Endothelial cell of umbilical vein (primary cell): ENCODE data around the gene PEMT. TPM values are rescaled to one million over a fixed set of nuclear protein-coding genes. Genes with fewer than 3 reads are reported as not detected.

Experiments used
- BruUV-seq: library from RNA; stranded (reverse); fragments of 400-500 nt; replicated peaks from 2 replicates; lab custom pipeline; 2021; lab: Mats Ljungman, UMichigan
- CTCF ChIA-PET: fragments of 300-600, 350-600 bp; sonication (Branson Sonifier 250); formaldehyde crosslinking; loops from one replicate; lab custom pipeline; 2021; ENCODE audit warnings: antibody characterized with exemption, inconsistent platforms; lab: Charles Lee
- POLR2A ChIA-PET: fragments of 300-600, 350-600 bp; sonication (Branson Sonifier 250); formaldehyde crosslinking; loops from one replicate; lab custom pipeline; 2021; ENCODE audit warnings: antibody characterized with exemption, inconsistent platforms; lab: Charles Lee
- DNase-seq: peaks from one replicate; pipeline ENCODE4 v3.0.0-alpha.2; 2011; ENCODE audit warnings: low read depth, low spot score
- FAIRE-seq: peaks from 2 replicates; lab custom pipeline; 2011; peaks lifted over from hg19 to GRCh38; lab: Jason Lieb, UNC
- H2AFZ ChIP-seq: 2 replicates; pipeline ENCODE4 v1.6.0; 2012; ENCODE audit warnings: low read depth, low read length, control low read depth, inconsistent platforms
- H3K27ac ChIP-seq: 2 replicates; pipeline ENCODE4 v1.5.1; 2011; ENCODE audit warnings: low read depth, mild to moderate bottlenecking, control low read depth, low read length, moderate library complexity; ENCODE audit not compliant: insufficient read depth
- H3K27me3 ChIP-seq, 2 experiments: 2 replicates each; pipeline versions ENCODE4 v1.6.0 to v1.6.1; 2011; ENCODE audit warnings: low read length in 2 of 2, mixed read lengths in 1 of 2; ENCODE audit not compliant: control insufficient read depth in 2 of 2, insufficient read depth in 2 of 2
- H3K36me3 ChIP-seq, 2 experiments: 2 replicates in 1 of 2; 3 replicates in 1 of 2; pipeline ENCODE4 v1.5.1; 2011; ENCODE audit warnings: low read length in 2 of 2, mild to moderate bottlenecking in 1 of 2, moderate library complexity in 1 of 2; ENCODE audit not compliant: control insufficient read depth in 2 of 2, insufficient read depth in 2 of 2; ENCODE audit errors: extremely low read depth in 1 of 2
- H3K4me1 ChIP-seq: 3 replicates; pipeline ENCODE4 v1.5.1; 2011; ENCODE audit warnings: mild to moderate bottlenecking, low read length; ENCODE audit not compliant: control insufficient read depth, insufficient read depth; ENCODE audit errors: extremely low read depth
- H3K4me2 ChIP-seq: 2 replicates; pipeline ENCODE4 v1.6.1; 2011; ENCODE audit warnings: low read length, control low read depth, mixed read lengths; ENCODE audit not compliant: insufficient read depth
- H3K4me3 ChIP-seq, 3 experiments: fragments of 200-600 bp in 1 of 3; sonication (generic), shearing (Covaris generic) in 1 of 3; replicated peaks in 1 of 3; 2 replicates each; pipeline ENCODE4 v1.5.1; 2011 to 2016; ENCODE audit warnings: control low read depth in 3 of 3, low read length in 3 of 3, mild to moderate bottlenecking in 2 of 3, inconsistent platforms in 1 of 3, low read depth in 1 of 3, moderate library complexity in 1 of 3; ENCODE audit not compliant: insufficient read depth in 1 of 3
- H3K79me2 ChIP-seq: 2 replicates; pipeline ENCODE4 v1.6.0; 2012; ENCODE audit warnings: low read length, inconsistent platforms; ENCODE audit not compliant: control insufficient read depth, insufficient read depth
- H3K9ac ChIP-seq: replicated peaks from 2 replicates; pipeline ENCODE3; 2011; ENCODE audit warnings: low read length, control low read depth; ENCODE audit not compliant: insufficient read depth; ENCODE audit errors: extremely low read depth
- H3K9me1 ChIP-seq: replicated peaks from 3 replicates; pipeline ENCODE4 v1.6.0; 2011; ENCODE audit warnings: mild to moderate bottlenecking, low read length; ENCODE audit not compliant: control insufficient read depth, insufficient read depth; ENCODE audit errors: extremely low read depth
- H3K9me3 ChIP-seq: replicated peaks from 2 replicates; pipeline ENCODE4 v1.5.1; 2012; ENCODE audit warnings: low read length, inconsistent platforms; ENCODE audit not compliant: control insufficient read depth, insufficient read depth
- H4K20me1 ChIP-seq: replicated peaks from 2 replicates; pipeline ENCODE3; 2011; ENCODE audit warnings: mild to moderate bottlenecking, low read length; ENCODE audit not compliant: control insufficient read depth, insufficient read depth; ENCODE audit errors: extremely low read depth
- EZH2 ChIP-seq: IDR thresholded peaks from 2 replicates; pipeline ENCODE4 v1.6.1; 2012; ENCODE audit warnings: borderline replicate concordance, low read depth, mild to moderate bottlenecking, moderate library complexity, low read length, inconsistent platforms; ENCODE audit not compliant: severe bottlenecking
- FOS ChIP-seq: IDR thresholded peaks from 2 replicates; pipeline ENCODE4 v1.6.1; 2011; ENCODE audit warnings: mild to moderate bottlenecking, low read length, moderate library complexity, borderline replicate concordance; ENCODE audit not compliant: insufficient read depth
- JUN ChIP-seq: IDR thresholded peaks from 2 replicates; pipeline ENCODE4 v1.6.1; 2011; ENCODE audit warnings: borderline replicate concordance, low read depth; ENCODE audit not compliant: insufficient read length, insufficient read depth
- MYC ChIP-seq: IDR thresholded peaks from one replicate; pipeline ENCODE4 v1.6.1; 2011; ENCODE audit warnings: mild to moderate bottlenecking, low read depth, low read length
- POLR2A ChIP-seq: IDR thresholded peaks from 2 replicates; pipeline ENCODE4 v1.6.1; 2012; ENCODE audit warnings: low read depth, mild to moderate bottlenecking, control low read depth, low read length
- POLR2AphosphoS5 ChIP-seq: IDR thresholded peaks from 2 replicates; pipeline ENCODE4 v1.6.1; 2012; ENCODE audit warnings: low read depth, mild to moderate bottlenecking, control low read depth, low read length, moderate library complexity; ENCODE audit not compliant: insufficient read depth
- dilution Hi-C: fragments of 300-500 bp; cut with MboI; formaldehyde crosslinking; loops from one replicate; pipeline ENCODE4 v1.15.0; 2019; ENCODE audit warnings: low sequenced_read_pairs; ENCODE audit not compliant: extremely low pct_ligation_motif_present
- intact Hi-C: fragments of 100-400 bp; cut with micrococcal nuclease; formaldehyde crosslinking; loops from one replicate; pipeline ENCODE4 v1.10.0; 2022
- polyA plus RNA-seq, 4 experiments: library from polyadenylated mRNA; depleted of rRNA in 3 of 4; stranded (reverse) in 3 of 4; unstranded in 1 of 4; fragments of >200 nt; gene quantifications; 2 replicates each; pipeline versions ENCODE4 v1.2.1 to v1.2.3, GENCODE V29; 2011 to 2012; ENCODE audit warnings: missing spikeins in 1 of 4
- total RNA-seq: library from RNA; stranded (reverse); gene quantifications from 2 replicates; pipeline ENCODE4 v1.2.3, GENCODE V29; 2021
- TF ChIP-seq, protein P1 (sequence below), 2 donors: IDR thresholded peaks; 1 replicate in 1 of 2; 2 replicates in 1 of 2; pipeline ENCODE4 v1.5.1; 2011; ENCODE audit warnings: low read length in 2 of 2, mild to moderate bottlenecking in 2 of 2, moderate library complexity in 2 of 2, control low read depth in 1 of 2, inconsistent platforms in 1 of 2, low read depth in 1 of 2; ENCODE audit not compliant: insufficient read depth in 1 of 2; ENCODE audit errors: extremely low read depth in 1 of 2
- TF ChIP-seq, protein P2 (sequence below): IDR thresholded peaks from 2 replicates; pipeline ENCODE4 v1.6.1; 2011; ENCODE audit not compliant: insufficient read depth, insufficient read length

PEMT gene
- total and polyA plus RNA-seq, 2 donors (not counting 3 experiments of a cell fraction or from before 2014, with no cell fraction given): 35.1 to 58.4 TPM

DNA sequence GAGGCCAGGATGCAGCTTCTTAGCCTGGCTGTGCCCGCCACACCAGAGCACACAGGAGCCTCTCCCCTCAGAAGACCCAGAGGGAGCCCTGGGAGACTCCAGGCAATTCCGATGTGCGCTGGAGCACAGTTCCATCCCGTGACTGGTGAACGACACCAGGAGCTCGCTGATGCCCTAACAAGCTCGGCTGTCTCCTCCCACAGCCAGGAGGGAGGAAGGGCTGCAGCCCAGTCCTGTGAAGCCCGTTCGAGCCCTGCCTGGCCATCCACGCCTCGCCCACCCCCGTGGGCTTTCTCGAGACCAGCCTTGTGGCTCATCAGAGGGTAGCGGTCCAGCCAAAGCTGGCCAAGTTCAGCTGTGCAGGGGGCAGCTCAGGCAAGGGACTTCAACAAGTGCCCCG is 73.5 kb downstream of the PEMT start:
- no peaks in the 10 kb centered on the region for H3K4me1 ChIP-seq
- no peaks in the 10 kb centered on the region for H3K27me3 ChIP-seq
- no peaks in the 10 kb centered on the region for H3K79me2 ChIP-seq
- BruUV-seq: no TSS peak
- H3K27ac ChIP-seq: no peak overlapping the region
- TF ChIP-seq MYC (no peak), JUN (no peak), POLR2A (no peak), EZH2 (no peak), FOS (no peak), POLR2AphosphoS5 (no peak)
- TF ChIP-seq, protein P1, sequence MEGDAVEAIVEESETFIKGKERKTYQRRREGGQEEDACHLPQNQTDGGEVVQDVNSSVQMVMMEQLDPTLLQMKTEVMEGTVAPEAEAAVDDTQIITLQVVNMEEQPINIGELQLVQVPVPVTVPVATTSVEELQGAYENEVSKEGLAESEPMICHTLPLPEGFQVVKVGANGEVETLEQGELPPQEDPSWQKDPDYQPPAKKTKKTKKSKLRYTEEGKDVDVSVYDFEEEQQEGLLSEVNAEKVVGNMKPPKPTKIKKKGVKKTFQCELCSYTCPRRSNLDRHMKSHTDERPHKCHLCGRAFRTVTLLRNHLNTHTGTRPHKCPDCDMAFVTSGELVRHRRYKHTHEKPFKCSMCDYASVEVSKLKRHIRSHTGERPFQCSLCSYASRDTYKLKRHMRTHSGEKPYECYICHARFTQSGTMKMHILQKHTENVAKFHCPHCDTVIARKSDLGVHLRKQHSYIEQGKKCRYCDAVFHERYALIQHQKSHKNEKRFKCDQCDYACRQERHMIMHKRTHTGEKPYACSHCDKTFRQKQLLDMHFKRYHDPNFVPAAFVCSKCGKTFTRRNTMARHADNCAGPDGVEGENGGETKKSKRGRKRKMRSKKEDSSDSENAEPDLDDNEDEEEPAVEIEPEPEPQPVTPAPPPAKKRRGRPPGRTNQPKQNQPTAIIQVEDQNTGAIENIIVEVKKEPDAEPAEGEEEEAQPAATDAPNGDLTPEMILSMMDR (IDR thresholded peaks at IDR 0.05; ENCODE audit: extremely low read depth in 1 of 2, insufficient read depth in 1 of 2, low read depth in 1 of 2, low read length in 2 of 2): no peak
- TF ChIP-seq, protein P2, sequence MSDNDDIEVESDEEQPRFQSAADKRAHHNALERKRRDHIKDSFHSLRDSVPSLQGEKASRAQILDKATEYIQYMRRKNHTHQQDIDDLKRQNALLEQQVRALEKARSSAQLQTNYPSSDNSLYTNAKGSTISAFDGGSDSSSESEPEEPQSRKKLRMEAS: no peak
- H2AFZ ChIP-seq: no peak overlapping the region
- H3K4me3 ChIP-seq: no peak overlapping the region
- ChIA-PET POLR2A (no interaction called here), CTCF (interaction anchor here (0.6 to 1.9 kb wide), 2 partner anchors 21 to 51 kb away, joined by 3 to 11 read pairs; partner anchors contain the start of gene RASD1)
- H3K36me3 ChIP-seq: no peaks in the 10 kb centered on the region
- dilution Hi-C loops (no loop called here), intact Hi-C loops (no loop called here)
- no peak for DNase-seq
- no peak for FAIRE-seq
- H3K4me2 ChIP-seq: no peak overlapping the region
- no peaks in the 10 kb centered on the region for H4K20me1 ChIP-seq
- H3K9me3 ChIP-seq: no peaks in the 10 kb centered on the region
- no peaks in the 10 kb centered on the region for H3K9me1 ChIP-seq
- H3K9ac ChIP-seq: no peak overlapping the region
